Urinary bladder (tissue), 4 donors: Measurements from ENCODE around the gene OIT3. TPM values are rescaled to one million over a fixed set of nuclear protein-coding genes. Genes with fewer than 3 reads are reported as not detected.

Source experiments
- DNase-seq: peaks from one replicate; pipeline ENCODE4 v3.0.0-alpha.2; 2015; ENCODE audit errors: extremely low spot score
- H3K27ac ChIP-seq: one replicate; pipeline ENCODE4 v1.5.1; 2013; ENCODE audit warnings: low read depth, mild to moderate bottlenecking, moderate library complexity
- H3K36me3 ChIP-seq: one replicate; pipeline ENCODE4 v1.6.1; 2013; ENCODE audit warnings: mild to moderate bottlenecking, moderate library complexity; ENCODE audit not compliant: insufficient read depth
- H3K4me1 ChIP-seq: one replicate; pipeline ENCODE4 v1.6.1; 2013; ENCODE audit warnings: mild to moderate bottlenecking, moderate library complexity; ENCODE audit not compliant: insufficient read depth
- H3K4me3 ChIP-seq: one replicate; pipeline ENCODE4 v1.5.1; 2013; ENCODE audit warnings: low read depth, low read length
- WGBS: extraction: QIAGEN DNeasy Blood & Tissue Kit; methylation state at CpG from one replicate; pipeline ENCODE4 v1.1.7; 2013; 5-methylcytosine and 5-hydroxymethylcytosine counted together
- polyA plus RNA-seq: library from polyadenylated mRNA; stranded (reverse); fragments of 200-250 nt; gene quantifications from one replicate; pipeline ENCODE4 v1.2.3, GENCODE V29; 2013
- total RNA-seq: library from RNA; depleted of rRNA; stranded (reverse); fragments of >200 nt; gene quantifications from one replicate; pipeline ENCODE4 v1.2.3, GENCODE V29; 2014
- donor health status: healthy with polysubstance abuse.
- donor health status: healthy.

Gene OIT3
- total and polyA plus RNA-seq, 2 donors = 0.08 to 2.3 TPM

GRCh38 chr10:72946963-72947362 is 53.4 kb downstream of the OIT3 start:
- H3K4me3 ChIP-seq = no peak overlapping the region
- WGBS = 93% methylated on average over 1 of the region's 1 CpG
- DNase-seq = no peak
- no peaks in the 10 kb centered on the region for H3K36me3 ChIP-seq
- no peak overlapping the region for H3K27ac ChIP-seq
- no peaks in the 10 kb centered on the region for H3K4me1 ChIP-seq

GRCh38 chr10:72948762-72949161 is 55.2 kb downstream of the OIT3 start:
- no peak for DNase-seq

GRCh38 chr10:72951760-72952159 is 58.2 kb downstream of the OIT3 start:
- Histone ChIP-seq H3K27ac (no peak overlapping the region), H3K36me3 (no peaks in the 10 kb centered on the region), H3K4me1 (no peaks in the 10 kb centered on the region), H3K4me3 (no peak overlapping the region)
- whole genome bisulfite sequencing = 47% methylated on average over 3 of the region's 3 CpGs
- DNase-seq = no peak

More at GRCh38 chr10:72948762-72949161, 55.2 kb downstream of the OIT3 start:
- 24% methylated on average over 6 of the region's 6 CpGs for WGBS
- Histone ChIP-seq H3K27ac (no peak overlapping the region), H3K4me1 (no peaks in the 10 kb centered on the region), H3K4me3 (no peak overlapping the region), H3K36me3 (no peaks in the 10 kb centered on the region)

GRCh38 chr10:72952189-72952588 is 58.6 kb downstream of the OIT3 start:
- no peak for DNase-seq
- no peaks in the 10 kb centered on the region for H3K4me1 ChIP-seq
- H3K27ac ChIP-seq = no peak overlapping the region
- 85% methylated on average over 6 of the region's 6 CpGs for WGBS
- no peak overlapping the region for H3K4me3 ChIP-seq
- no peaks in the 10 kb centered on the region for H3K36me3 ChIP-seq

GRCh38 chr10:72952642-72953158 is 59.2 kb downstream of the OIT3 start:
- DNase-seq = no peak
- Histone ChIP-seq H3K27ac (no peak overlapping the region), H3K4me1 (no peaks in the 10 kb centered on the region), H3K36me3 (no peaks in the 10 kb centered on the region), H3K4me3 (no peak overlapping the region)
- 58% methylated on average over 5 of the region's 5 CpGs for WGBS

- Histone ChIP-seq H3K36me3 (no peaks in the 10 kb centered on the region), H3K4me1 (no peaks in the 10 kb centered on the region), H3K4me3 (no peak overlapping the region), H3K27ac (no peak overlapping the region)
- 52% methylated on average over 8 of the region's 8 CpGs for WGBS
- DNase-seq = no peak
Measured at GRCh38 chr10:72953687-72954086, 60.1 kb downstream of the OIT3 start.

GRCh38 chr10:72954230-72954595 is 60.7 kb downstream of the OIT3 start:
- Histone ChIP-seq H3K4me3 (no peak overlapping the region), H3K36me3 (no peaks in the 10 kb centered on the region), H3K27ac (no peak overlapping the region), H3K4me1 (no peaks in the 10 kb centered on the region)
- 79% methylated on average over 8 of the region's 8 CpGs for WGBS
- DNase-seq = no peak

GRCh38 chr10:72954596-72955554 is 61.3 kb downstream of the OIT3 start, which contains the start of gene PLA2G12B:
PLA2G12B (minus strand) TSS chr10:72954806; CDS start chr10:72954685, 121 bp downstream.
- WGBS = 71% methylated on average over 12 of the region's 12 CpGs
- Histone ChIP-seq H3K4me1 (no peaks in the 10 kb centered on the region), H3K36me3 (no peaks in the 10 kb centered on the region), H3K27ac (no peak within 1 kb of the TSS), H3K4me3 (no peak within 1 kb of the TSS)
- no peak for DNase-seq

- H3K27ac ChIP-seq = no peak overlapping the region
- no peaks in the 10 kb centered on the region for H3K36me3 ChIP-seq
- DNase-seq = no peak
- no peak overlapping the region for H3K4me3 ChIP-seq
- H3K4me1 ChIP-seq = no peaks in the 10 kb centered on the region
Measured at GRCh38 chr10:72956001-72956400, 62.5 kb downstream of the OIT3 start.

GRCh38 chr10:72976886-72977285 is 83.3 kb downstream of the OIT3 start:
- Histone ChIP-seq H3K27ac (no peak overlapping the region), H3K4me3 (no peak overlapping the region), H3K4me1 (no peaks in the 10 kb centered on the region), H3K36me3 (no peaks in the 10 kb centered on the region)
- 89% methylated on average over 1 of the region's 1 CpG for WGBS
- DNase-seq = no peak

GRCh38 chr10:72979709-72980108 is 86.2 kb downstream of the OIT3 start:
- no peak overlapping the region for H3K27ac ChIP-seq
- no peak overlapping the region for H3K4me3 ChIP-seq
- no peaks in the 10 kb centered on the region for H3K36me3 ChIP-seq
- no peak for DNase-seq
- H3K4me1 ChIP-seq = no peaks in the 10 kb centered on the region

GRCh38 chr10:72980348-72980747 is 86.8 kb downstream of the OIT3 start:
- H3K27ac ChIP-seq = no peak overlapping the region
- DNase-seq = no peak
- no peak overlapping the region for H3K4me3 ChIP-seq
- 90% methylated on average over 2 of the region's 2 CpGs for WGBS
- H3K4me1 ChIP-seq = no peaks in the 10 kb centered on the region
- no peaks in the 10 kb centered on the region for H3K36me3 ChIP-seq

- Histone ChIP-seq H3K27ac (no peak overlapping the region), H3K4me1 (no peaks in the 10 kb centered on the region), H3K36me3 (no peaks in the 10 kb centered on the region), H3K4me3 (no peak overlapping the region)
- DNase-seq = no peak
- WGBS = 91% methylated on average over 4 of the region's 4 CpGs
Measured at GRCh38 chr10:72981028-72981881, 87.7 kb downstream of the OIT3 start.
